Left ventricle myocardium inferior (tissue), 1 donor: Measurements from ENCODE around the gene EPB41L5. TPM values are rescaled to one million over a fixed set of nuclear protein-coding genes. Genes with fewer than 3 reads are reported as not detected.
"Not testable (repeated sequence)": the region's sequence is repeated elsewhere in the genome, so short reads cannot be mapped to it uniquely, and the experiment has no call there.

Source experiments
- DNase-seq: peaks from one replicate; pipeline ENCODE4 v3.0.0-alpha.2; 2020
- H3K27ac ChIP-seq: fragments of 200-600 bp; replicated peaks from 2 replicates; pipeline ENCODE4 v1.8.0; 2021
- H3K27me3 ChIP-seq: fragments of 200-600 bp; 2 replicates; pipeline ENCODE4 v1.8.0; 2021; ENCODE audit warnings: low read depth
- H3K36me3 ChIP-seq: fragments of 200-600 bp; 2 replicates; pipeline ENCODE4 v1.8.0; 2021
- H3K4me1 ChIP-seq: fragments of 200-600 bp; 2 replicates; pipeline ENCODE4 v1.8.0; 2021
- H3K4me3 ChIP-seq: fragments of 200-600 bp; 2 replicates; pipeline ENCODE4 v1.8.0; 2021; ENCODE audit warnings: mild to moderate bottlenecking, moderate library complexity
- H3K9me3 ChIP-seq: fragments of 200-600 bp; replicated peaks from 2 replicates; pipeline ENCODE4 v1.8.0; 2021
- intact Hi-C: fragments of 100-400 bp; cut with micrococcal nuclease; formaldehyde crosslinking; loops from one replicate; pipeline ENCODE4 v1.11.0; 2022
- total RNA-seq: library from RNA; stranded (reverse); fragmentation: NEBNext Ultra II Directional; extraction: Animal tissue kit (Norgen Biotek cat#: 25700); gene quantifications from one replicate; pipeline ENCODE4 v1.2.1, GENCODE V29; 2021
- TF ChIP-seq, protein P1 (sequence below): fragments of 200-600 bp; IDR thresholded peaks from 2 replicates; pipeline ENCODE4 v1.8.0; 2021; ENCODE audit warnings: antibody characterized with exemption, mild to moderate bottlenecking, borderline replicate concordance
- donor health status: DM: no; HTN: yes; CAD: no; lungs with severe emphysema.

Gene EPB41L5
- total RNA-seq, 1 donor from 2014 or later = 9.1 TPM

DNA sequence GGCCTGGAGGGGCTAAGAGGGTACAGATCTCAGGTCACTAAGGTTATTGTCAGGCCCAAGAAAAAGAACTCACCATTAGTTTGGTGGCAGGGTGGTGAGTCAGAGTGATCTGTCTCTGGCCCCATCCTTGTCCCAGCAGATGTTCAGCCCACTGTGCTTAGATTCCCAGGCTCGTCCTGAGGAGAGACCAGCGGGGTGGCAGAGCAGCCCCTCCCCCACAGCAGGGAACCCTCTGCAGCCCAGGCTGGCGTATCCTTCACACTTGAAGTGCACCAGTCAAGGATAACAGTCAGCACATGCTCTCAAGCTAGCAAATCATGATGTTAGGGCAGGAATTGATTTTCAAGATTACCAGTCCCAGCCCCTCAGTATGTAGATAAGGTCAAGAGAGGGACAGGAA lies 167.2 kb downstream of the EPB41L5 start:
- Histone ChIP-seq H3K27me3 (no peaks in the 10 kb centered on the region), H3K27ac (no peak overlapping the region), H3K36me3 (no peaks in the 10 kb centered on the region), H3K4me3 (no peak overlapping the region), H3K4me1 (peaks cover 13% of the 10 kb centered on the region), H3K9me3 (no peaks in the 10 kb centered on the region)
- intact Hi-C loops = no loop called here
- no peak for DNase-seq
- TF ChIP-seq, protein P1, sequence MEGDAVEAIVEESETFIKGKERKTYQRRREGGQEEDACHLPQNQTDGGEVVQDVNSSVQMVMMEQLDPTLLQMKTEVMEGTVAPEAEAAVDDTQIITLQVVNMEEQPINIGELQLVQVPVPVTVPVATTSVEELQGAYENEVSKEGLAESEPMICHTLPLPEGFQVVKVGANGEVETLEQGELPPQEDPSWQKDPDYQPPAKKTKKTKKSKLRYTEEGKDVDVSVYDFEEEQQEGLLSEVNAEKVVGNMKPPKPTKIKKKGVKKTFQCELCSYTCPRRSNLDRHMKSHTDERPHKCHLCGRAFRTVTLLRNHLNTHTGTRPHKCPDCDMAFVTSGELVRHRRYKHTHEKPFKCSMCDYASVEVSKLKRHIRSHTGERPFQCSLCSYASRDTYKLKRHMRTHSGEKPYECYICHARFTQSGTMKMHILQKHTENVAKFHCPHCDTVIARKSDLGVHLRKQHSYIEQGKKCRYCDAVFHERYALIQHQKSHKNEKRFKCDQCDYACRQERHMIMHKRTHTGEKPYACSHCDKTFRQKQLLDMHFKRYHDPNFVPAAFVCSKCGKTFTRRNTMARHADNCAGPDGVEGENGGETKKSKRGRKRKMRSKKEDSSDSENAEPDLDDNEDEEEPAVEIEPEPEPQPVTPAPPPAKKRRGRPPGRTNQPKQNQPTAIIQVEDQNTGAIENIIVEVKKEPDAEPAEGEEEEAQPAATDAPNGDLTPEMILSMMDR = no peak

DNA sequence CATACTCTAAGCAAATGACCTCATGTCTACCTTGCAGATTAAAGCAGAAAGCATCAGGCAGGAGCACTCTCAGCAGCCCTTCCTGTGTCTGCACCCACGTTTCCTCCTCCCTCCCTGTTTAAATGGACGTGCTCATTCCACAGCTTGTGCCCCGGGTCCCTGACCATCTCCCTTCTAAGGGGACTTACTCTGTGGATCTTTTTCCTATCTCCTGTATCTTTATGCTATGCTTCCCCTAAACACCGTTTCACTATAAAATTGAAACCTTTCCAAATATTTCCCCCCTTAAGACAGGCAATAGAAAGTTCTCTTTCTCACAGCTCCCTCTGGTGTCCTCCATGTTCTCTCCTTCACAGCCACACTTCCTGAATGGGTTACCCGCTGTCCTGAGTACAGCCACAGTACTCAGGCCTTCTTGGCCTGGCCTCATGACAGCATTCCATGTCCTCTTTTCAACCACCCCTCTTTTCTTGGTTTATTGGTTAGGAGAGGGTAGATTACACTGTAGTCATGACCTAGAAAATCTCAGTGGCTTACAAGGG lies 169.2 kb downstream of the EPB41L5 start:
- TF ChIP-seq, protein P1 = no peak
- no peak for DNase-seq
- H3K27me3 ChIP-seq = no peaks in the 10 kb centered on the region
- intact Hi-C loops = no loop called here
- no peak overlapping the region for H3K4me3 ChIP-seq
- H3K27ac ChIP-seq = no peak overlapping the region
- H3K4me1 ChIP-seq = peaks cover 2% of the 10 kb centered on the region
- no peaks in the 10 kb centered on the region for H3K36me3 ChIP-seq
- no peaks in the 10 kb centered on the region for H3K9me3 ChIP-seq

DNA sequence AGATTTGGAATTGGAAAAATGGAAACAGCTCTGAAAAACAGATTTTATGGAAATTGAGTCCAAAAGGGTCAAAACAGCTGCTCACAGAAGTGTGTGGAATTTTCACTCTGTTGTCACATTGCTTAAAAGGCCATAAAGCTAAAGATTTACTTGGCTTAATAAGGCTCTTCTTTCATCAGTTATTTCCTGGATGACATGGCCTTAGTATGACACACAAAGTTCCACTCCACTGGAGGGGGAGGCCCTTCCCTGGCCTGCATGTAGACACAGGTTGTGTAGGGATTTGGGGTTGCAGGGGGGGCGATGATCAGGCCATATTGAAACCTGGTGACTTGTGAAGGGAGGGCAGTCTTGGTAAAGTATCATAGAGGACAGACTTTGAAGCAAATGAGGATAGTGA lies 176.3 kb downstream of the EPB41L5 start:
- Histone ChIP-seq H3K4me3 (no peak overlapping the region), H3K4me1 (peaks cover 8% of the 10 kb centered on the region), H3K9me3 (peaks cover 19% of the 10 kb centered on the region), H3K27ac (no peak overlapping the region), H3K27me3 (no peaks in the 10 kb centered on the region), H3K36me3 (no peaks in the 10 kb centered on the region)
- intact Hi-C loops = no loop called here
- DNase-seq = no peak
- TF ChIP-seq, protein P1 = no peak

DNA sequence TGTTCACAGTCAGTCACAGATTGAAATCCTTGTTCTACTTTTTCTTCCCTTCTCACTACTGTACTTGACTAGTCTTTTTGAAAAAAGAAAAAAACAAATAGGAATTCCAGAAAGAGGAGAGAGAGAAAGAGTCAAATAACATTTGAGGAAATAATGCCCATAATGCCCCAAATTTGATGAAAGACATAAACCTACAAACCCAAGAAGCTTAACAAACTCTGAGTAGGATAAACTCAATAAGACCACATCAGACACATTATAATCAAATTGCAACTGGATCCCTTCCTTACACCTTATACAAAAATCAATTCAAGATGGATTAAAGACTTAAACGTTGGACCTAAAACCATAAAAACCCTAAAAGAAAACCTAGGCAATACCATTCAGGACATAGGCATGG lies 179.4 kb downstream of the EPB41L5 start:
- peaks cover 8% of the 10 kb centered on the region for H3K4me1 ChIP-seq
- TF ChIP-seq, protein P1 = no peak
- H3K4me3 ChIP-seq = no peak overlapping the region
- H3K27me3 ChIP-seq = no peaks in the 10 kb centered on the region
- H3K9me3 ChIP-seq = peaks cover 42% of the 10 kb centered on the region
- DNase-seq = no peak
- H3K36me3 ChIP-seq = no peaks in the 10 kb centered on the region
- intact Hi-C loops = no loop called here
- no peak overlapping the region for H3K27ac ChIP-seq

DNA sequence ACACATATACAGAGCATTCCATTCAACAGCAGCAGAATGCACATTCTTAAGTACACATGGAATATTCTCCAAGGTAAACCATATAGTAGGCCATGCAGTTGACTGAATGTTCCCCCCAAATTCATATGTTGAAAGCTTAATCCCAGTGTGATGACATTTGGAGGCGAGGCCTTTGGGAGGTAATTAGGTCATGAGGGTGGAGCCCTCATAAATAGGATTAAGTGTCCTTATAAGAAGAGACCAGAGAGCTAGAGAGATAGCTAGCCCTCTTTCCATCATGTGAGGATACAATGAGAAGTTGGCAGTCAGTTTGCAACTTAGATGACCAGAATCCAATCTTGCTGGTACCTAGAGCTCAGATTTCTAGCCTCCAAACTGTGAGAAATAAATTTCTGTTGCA lies 182.7 kb downstream of the EPB41L5 start:
- DNase-seq = no peak
- no peaks in the 10 kb centered on the region for H3K4me1 ChIP-seq
- no peak overlapping the region for H3K4me3 ChIP-seq
- intact Hi-C loops = no loop called here
- H3K36me3 ChIP-seq = no peaks in the 10 kb centered on the region
- no peak overlapping the region for H3K27ac ChIP-seq
- H3K9me3 ChIP-seq = peaks cover 61% of the 10 kb centered on the region
- H3K27me3 ChIP-seq = no peaks in the 10 kb centered on the region
- TF ChIP-seq, protein P1 = no peak

DNA sequence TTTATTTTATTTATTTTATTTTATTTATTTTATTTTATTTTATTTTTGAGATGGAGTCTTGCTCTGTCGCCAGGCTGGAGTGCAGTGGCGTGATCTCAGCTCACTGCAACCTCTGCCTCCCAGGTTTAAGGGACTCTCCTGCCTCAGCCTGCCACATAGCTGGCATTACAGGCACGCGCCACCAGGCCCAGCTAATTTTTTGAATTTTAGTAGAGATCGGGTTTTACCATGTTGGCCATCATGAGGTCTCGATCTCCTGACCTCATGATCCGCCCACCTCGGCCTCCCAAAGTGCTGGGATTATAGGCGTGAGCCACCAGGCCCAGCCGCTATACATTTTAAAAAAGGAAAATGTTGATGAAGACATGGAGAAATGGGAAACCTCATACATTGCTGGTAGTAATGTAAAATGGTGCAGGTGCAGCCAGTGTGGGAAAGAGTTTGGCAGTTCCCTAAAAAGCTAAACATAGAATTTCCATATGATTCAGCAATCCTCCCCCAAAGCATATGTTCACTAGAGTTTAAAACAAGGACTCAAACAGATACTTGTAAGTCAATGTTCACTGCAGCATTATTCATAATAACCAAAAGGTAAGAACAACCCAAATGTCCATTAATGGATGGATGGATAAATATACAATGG lies 187.1 kb downstream of the EPB41L5 start:
- H3K27me3 ChIP-seq, H3K27ac ChIP-seq, H3K4me3 ChIP-seq, DNase-seq, intact Hi-C loops, H3K36me3 ChIP-seq: not testable (repeated sequence)
- Histone ChIP-seq H3K9me3 (peaks cover 34% of the 10 kb centered on the region), H3K4me1 (peaks cover 17% of the 10 kb centered on the region)
